ENCODE data around the gene SEC11C.

SEC11C gene

DNA sequence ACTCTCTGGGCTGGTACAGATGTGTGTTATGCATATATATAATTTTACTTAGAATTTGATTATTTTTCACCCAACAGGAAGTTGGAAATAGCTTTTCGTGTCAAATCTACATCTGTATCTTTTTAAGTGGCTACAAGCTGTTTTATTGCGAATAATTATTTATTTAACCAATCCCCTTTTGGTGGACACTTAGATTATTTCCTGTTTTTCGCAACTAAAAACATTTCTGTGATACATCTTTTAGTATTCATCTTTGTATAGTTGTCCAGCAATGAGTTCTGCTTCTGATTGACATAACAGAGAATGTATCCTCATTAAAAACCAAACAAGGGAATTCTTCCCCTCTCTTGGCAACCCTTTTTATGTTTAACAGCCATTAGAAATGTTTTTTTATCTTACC is 16.6 kb downstream of the SEC11C start:
- TF ChIP-seq, protein P1, sequence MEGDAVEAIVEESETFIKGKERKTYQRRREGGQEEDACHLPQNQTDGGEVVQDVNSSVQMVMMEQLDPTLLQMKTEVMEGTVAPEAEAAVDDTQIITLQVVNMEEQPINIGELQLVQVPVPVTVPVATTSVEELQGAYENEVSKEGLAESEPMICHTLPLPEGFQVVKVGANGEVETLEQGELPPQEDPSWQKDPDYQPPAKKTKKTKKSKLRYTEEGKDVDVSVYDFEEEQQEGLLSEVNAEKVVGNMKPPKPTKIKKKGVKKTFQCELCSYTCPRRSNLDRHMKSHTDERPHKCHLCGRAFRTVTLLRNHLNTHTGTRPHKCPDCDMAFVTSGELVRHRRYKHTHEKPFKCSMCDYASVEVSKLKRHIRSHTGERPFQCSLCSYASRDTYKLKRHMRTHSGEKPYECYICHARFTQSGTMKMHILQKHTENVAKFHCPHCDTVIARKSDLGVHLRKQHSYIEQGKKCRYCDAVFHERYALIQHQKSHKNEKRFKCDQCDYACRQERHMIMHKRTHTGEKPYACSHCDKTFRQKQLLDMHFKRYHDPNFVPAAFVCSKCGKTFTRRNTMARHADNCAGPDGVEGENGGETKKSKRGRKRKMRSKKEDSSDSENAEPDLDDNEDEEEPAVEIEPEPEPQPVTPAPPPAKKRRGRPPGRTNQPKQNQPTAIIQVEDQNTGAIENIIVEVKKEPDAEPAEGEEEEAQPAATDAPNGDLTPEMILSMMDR (conservative IDR thresholded peaks at IDR 0.05; ENCODE audit: low read length), result no peak
- no peak overlapping the region for H3K4me3 ChIP-seq (ENCODE audit: low read length)
- no peak for DNase-seq (ENCODE audit: low read depth)

DNA sequence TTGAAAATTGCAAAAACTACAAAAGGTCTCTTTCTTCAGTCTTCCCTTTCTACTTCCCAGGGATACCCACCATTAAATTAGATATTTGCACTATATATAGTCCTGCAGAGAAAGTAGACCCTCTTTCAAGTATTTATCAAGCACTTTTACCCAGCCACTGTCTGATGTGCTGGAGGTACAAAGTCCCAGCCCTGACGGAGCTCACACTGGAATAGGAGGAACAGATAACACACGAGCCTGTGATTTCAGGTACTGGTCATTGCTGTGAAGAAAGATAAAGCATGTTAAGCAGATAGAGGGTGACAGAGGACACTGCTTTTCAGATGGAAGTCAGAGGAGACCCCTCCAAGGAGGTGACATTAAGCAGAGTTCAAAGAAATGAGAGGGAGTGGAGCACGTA is 19.6 kb downstream of the SEC11C start:
- TF ChIP-seq, protein P1 (conservative IDR thresholded peaks at IDR 0.05; ENCODE audit: low read length), result no peak
- no peak for DNase-seq (ENCODE audit: low read depth)
- no peak overlapping the region for H3K4me3 ChIP-seq (ENCODE audit: low read length)

DNA sequence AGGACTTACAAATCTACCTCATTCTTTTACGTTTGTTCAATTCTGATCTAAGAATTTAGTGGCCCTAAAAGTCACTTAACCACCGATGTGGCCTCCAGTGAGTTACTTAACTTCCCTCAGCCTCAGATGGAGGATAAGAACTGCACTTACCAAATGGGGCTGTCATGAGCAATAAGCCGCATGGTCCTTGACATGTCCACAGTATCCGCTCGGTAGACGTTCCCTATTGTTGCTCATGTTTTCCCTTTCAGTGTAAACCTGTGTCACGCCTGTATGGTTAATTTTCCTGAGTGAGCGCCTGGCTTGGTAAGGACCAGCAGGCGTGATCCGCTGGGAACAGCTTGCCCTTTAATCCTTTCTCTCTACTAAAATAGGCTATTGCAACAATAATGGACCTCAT is 20.3 kb downstream of the SEC11C start:
- no peak for DNase-seq (ENCODE audit: low read depth)
- H3K4me3 ChIP-seq (ENCODE audit: low read length), result no peak overlapping the region
- TF ChIP-seq, protein P1 (conservative IDR thresholded peaks at IDR 0.05; ENCODE audit: low read length), result no peak

- no peak for DNase-seq (ENCODE audit: low read depth)
- TF ChIP-seq, protein P1 (conservative IDR thresholded peaks at IDR 0.05; ENCODE audit: low read length), result no peak
- H3K4me3 ChIP-seq (ENCODE audit: low read length), result no peak overlapping the region
Observed at GRCh38 chr18:59172664-59173249, 33.1 kb downstream of the SEC11C start.

DNA sequence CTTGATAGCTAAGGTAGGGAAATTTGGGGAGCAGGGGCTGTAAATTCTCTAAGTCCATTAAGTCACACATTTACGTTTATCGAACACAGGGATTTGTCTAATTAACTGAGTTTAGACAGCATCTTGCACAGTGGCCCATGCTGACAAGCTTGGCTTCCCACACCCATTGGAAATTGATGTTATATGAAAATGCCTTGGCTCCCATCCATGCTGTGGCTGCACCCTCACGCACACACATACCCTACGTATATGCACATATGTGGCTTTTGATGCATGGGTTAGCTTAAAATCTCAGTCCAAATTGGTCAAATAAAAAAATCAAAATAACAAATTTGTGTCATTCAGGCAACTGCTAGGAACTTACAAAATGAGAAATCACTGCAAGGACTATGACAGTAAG is 37.8 kb downstream of the SEC11C start:
- no peak for DNase-seq (ENCODE audit: low read depth)
- TF ChIP-seq, protein P1 (conservative IDR thresholded peaks at IDR 0.05; ENCODE audit: low read length), result no peak
- no peak overlapping the region for H3K4me3 ChIP-seq (ENCODE audit: low read length)

- peak; percentile 74 for DNase-seq (ENCODE audit: low read depth)
- H3K4me3 ChIP-seq (ENCODE audit: low read length), result no peak overlapping the region
- TF ChIP-seq, protein P1 (conservative IDR thresholded peaks at IDR 0.05; ENCODE audit: low read length), result no peak
Observed at GRCh38 chr18:59180150-59180845, 40.6 kb downstream of the SEC11C start.

- peak; percentile 35 for DNase-seq (ENCODE audit: low read depth)
- no peak overlapping the region for H3K4me3 ChIP-seq (ENCODE audit: low read length)
- TF ChIP-seq, protein P1 (conservative IDR thresholded peaks at IDR 0.05; ENCODE audit: low read length), result no peak
Observed at GRCh38 chr18:59182673-59183072, 43.0 kb downstream of the SEC11C start.

Measured in AG10803 (cell line).